ENCODE measurements around the gene SERAC1.

SERAC1 gene

GRCh38 chr6:158078320-158078719 is 89.7 kb downstream of the SERAC1 start:
- no peak for DNase-seq (ENCODE audit: low spot score)

DNA sequence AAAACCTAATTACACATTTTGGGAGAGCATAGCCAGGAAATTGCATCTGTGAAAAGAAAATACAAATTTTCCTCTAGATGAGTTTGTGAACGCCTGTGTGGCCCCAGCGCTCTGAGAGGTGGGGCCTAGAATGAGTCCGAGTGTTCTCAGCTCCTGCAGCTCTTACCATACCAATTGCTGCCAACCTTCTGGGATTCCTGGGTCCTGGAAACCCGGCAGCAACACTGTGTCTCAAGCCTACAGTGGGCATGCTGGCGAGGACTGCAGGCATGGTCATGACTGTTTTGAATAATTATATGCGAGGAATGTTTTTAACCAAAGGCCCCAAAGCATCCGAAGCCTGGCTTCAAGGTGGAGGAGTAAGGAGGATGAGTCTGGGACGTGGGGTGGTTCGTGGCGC is 90.4 kb downstream of the SERAC1 start:
- no peak for DNase-seq (ENCODE audit: low spot score)

DNA sequence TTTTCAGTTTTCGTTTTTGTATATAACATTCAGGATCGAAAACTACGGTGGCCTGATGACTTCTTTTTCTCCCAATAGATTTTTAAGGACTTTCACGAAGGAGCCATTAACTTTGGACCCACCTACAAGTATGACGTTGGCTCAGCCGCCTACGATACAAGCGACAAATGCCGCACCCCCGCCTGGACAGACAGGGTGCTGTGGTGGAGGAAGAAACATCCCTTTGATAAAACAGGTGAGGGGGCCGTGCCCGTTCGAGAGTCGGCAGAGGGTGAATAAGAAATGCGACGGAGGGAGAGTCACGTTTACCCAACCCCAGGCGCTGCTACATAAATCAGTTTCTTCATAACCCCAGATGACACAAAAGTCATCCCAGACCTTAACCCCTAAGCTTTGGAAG is 91.5 kb downstream of the SERAC1 start:
- no peak for DNase-seq (ENCODE audit: low spot score)

GRCh38 chr6:158073776-158074175 is 94.3 kb downstream of the SERAC1 start:
- DNase-seq (ENCODE audit: low spot score) = no peak

DNA sequence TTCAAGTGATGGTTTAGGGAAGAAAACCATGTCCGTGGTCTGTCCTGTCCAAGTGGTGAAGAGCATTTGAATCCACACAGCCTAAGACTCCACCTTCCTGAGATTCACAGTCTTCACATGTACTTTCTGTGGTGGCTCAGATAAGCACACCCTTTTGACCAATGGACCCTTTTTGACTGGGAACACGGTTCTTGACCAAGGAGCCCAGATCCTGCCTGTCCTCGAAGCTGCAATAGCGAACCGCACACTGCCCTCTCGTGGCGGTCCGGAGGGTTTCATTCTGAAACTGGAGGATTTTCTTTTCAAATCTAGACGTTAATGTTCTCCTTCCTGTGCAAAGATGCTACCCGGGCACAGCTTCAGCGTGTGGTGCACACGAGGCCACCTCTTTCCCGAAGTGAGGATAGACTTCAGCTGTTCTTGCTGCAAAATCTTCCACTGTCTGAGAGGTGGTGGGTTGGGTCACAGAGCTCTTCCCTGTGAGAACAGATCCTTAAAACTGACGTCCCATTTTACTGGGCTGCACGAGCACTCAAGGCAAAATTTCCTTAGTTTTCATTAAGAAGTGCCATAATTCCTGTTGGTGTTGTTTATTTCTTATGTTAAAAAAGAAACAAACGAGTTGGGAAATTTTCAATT is 95.9 kb downstream of the SERAC1 start:
- DNase-seq (ENCODE audit: low spot score) = peak; percentile 70

- no peak for DNase-seq (ENCODE audit: low spot score)
Observed at GRCh38 chr6:158071121-158072082, 96.7 kb downstream of the SERAC1 start.

DNA sequence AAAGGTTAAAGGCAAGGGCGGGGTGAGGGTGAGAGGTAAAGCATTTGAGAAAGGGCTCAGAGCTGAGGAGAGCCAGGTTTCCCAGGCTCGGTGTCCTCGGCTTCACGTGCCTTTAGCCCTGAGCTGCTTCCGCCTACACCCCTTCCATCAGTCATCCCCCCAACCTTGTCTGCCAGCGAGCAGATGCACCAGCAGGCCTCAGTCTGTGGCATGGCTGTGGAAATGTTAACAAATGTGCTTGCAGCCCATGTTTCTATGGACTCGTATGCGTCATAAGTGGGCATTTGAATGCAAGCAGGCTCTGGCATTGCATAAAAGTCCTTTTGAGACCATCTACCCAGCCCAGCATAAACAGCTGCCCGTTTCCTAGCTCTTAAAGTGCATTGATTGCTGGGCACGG is 97.5 kb downstream of the SERAC1 start:
- no peak for DNase-seq (ENCODE audit: low spot score)

GRCh38 chr6:158069800-158070195 is 98.3 kb downstream of the SERAC1 start:
- DNase-seq (ENCODE audit: low spot score) = peak; percentile 43

GRCh38 chr6:158068893-158069799 is 98.9 kb downstream of the SERAC1 start:
- peak; percentile 85 for DNase-seq (ENCODE audit: low spot score)

- DNase-seq (ENCODE audit: low spot score) = no peak
Observed at GRCh38 chr6:158068156-158068892, 99.7 kb downstream of the SERAC1 start.

- peak; percentile 29 for DNase-seq (ENCODE audit: low spot score)
Observed at GRCh38 chr6:158067436-158068015, 100.5 kb downstream of the SERAC1 start.

DNA sequence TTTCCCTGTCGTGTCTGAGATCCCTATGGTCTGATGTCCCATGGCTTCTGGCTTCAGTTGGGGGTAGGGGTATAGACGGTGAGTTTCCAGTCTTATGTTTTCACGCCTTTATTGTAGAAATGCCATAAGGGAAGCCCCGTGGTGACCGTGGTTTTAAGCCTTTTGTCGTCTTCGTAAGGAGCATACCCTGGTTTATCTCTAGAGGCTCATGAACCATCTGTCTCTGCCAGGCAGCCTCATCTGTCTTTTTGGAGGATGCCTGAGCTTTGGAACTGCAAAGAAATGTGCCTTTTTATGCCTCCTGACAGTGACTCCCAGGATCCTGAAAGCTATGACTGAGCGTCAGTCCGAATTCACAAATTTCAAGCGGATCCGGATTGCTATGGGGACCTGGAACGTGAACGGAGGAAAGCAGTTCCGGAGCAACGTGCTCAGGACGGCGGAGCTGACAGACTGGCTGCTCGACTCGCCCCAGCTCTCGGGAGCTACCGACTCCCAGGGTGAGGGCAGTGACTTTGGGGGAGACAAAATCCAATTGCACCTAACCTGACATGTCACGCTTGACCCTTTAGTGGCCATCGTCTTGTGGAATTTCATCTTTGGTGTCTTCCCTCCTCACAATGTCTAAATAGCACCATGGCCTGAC is 101.8 kb downstream of the SERAC1 start:
- no peak for DNase-seq (ENCODE audit: low spot score)

DNA sequence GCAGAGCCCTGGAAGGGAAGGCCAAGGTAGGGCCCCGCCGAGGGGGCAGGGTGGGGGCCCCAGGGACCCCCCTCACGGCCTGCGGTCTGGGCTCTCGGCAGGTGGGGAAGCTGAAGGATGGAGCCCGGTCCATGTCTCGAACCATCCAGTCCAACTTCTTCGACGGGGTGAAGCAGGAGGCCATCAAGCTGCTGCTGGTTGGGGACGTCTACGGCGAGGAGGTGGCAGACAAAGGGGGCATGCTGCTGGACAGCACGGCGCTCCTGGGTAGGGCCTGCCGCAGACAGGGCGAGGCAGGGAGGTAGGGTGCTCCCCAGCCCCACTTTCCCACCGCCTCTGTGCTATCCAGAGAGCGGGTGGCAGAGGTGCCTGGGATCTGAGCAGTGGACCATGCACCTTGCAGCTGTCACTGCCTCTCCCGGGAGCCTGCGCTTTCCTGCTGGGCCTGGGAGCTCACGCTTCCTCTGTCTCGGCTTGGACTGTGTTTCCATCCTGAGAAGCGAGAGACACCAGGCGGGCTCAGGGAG is 103.3 kb downstream of the SERAC1 start:
- DNase-seq (ENCODE audit: low spot score) = no peak

- DNase-seq (ENCODE audit: low spot score) = no peak
Observed at GRCh38 chr6:158063736-158064135, 104.3 kb downstream of the SERAC1 start.

- DNase-seq (ENCODE audit: low spot score) = no peak
Observed at GRCh38 chr6:158061709-158062461, 106.2 kb downstream of the SERAC1 start.

DNA sequence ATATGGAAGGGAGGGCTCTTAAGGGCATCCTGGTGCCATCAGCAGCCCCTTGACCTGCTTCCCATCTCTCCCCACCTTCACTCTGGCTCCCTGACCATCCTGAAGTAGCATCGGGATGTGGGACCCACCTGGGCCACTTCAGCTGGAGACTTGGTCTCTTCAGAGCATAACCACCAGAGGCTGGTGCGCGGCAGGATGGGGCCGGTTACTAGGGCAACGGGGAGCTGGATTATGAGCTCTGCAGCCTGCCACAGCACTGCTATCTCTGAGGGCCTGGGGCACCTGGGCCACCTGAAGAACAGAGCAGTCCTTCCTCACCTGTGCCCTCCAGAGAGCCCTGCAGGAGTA is 106.7 kb downstream of the SERAC1 start:
- no peak for DNase-seq (ENCODE audit: low spot score)

DNA sequence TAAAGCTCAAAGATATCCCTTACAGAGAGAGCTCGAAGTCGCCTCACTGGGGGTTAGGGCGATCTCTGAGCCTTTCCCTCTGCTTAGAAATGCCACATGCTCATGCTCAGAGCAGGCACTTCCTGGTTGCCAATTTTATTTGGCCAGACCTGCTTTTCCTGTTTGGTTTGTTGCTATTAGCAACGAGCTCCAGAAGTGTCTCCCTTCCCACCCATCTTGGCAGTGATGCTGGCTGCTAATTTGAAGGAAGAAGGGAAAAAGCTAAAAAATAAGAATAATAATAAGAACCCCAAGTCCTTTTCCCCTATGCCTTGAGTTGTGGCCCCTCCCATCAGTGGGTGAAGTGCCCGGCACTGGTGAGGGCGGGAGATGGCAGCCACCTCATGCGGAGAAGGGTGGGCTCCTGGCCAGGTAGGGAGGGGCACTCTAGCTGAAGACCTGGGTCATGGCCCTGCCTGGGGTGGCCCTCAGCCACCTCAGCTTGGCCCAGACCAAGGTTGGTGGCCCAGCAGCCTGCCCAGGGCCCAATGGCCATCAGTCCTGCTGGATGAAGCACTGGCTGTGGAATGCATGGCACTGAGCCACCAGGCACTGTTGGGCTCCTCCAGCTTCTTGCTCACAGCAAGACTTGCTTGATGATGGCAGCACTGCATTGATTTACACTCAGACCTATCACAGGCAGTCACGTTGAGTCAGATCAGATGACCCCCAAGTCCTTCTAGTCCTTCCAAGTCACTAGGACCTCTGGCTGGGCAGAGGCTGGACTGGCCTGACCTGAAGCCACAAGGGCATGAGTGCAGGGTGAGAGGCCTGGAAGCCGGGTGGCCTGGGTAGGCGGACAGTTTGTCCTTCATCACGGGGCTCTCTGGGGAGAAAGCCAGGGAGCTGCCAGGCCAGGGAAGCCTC is 107.4 kb downstream of the SERAC1 start:
- DNase-seq (ENCODE audit: low spot score) = peak; percentile 96
